Adrenal gland (tissue), 5 donors: ENCODE measurements around the gene CACNA1C.

ENCODE experiments used
- POLR2A ChIP-seq, 2 donors: fragments of 450-650 bp; IDR thresholded peaks; one replicate each; pipeline ENCODE4 v1.6.1; 2017; ENCODE audit warnings: antibody characterized with exemption in 2 of 2, mild to moderate bottlenecking in 2 of 2, moderate library complexity in 1 of 2
- TF ChIP-seq, protein P1 (sequence below), 6 experiments: fragments of 450-650 bp in 4 of 6; fragments of 200-600 bp in 2 of 6; sonication (generic) in 1 of 6; IDR thresholded peaks; 1 replicate in 5 of 6; 2 replicates in 1 of 6; pipeline versions ENCODE4 v1.5.1 to v1.8.0; 2016 to 2021; ENCODE audit warnings: antibody characterized with exemption in 6 of 6, mild to moderate bottlenecking in 2 of 6, moderate library complexity in 1 of 6
- donor health status: DM: no; HTN: no; CAD: no.

DNA sequence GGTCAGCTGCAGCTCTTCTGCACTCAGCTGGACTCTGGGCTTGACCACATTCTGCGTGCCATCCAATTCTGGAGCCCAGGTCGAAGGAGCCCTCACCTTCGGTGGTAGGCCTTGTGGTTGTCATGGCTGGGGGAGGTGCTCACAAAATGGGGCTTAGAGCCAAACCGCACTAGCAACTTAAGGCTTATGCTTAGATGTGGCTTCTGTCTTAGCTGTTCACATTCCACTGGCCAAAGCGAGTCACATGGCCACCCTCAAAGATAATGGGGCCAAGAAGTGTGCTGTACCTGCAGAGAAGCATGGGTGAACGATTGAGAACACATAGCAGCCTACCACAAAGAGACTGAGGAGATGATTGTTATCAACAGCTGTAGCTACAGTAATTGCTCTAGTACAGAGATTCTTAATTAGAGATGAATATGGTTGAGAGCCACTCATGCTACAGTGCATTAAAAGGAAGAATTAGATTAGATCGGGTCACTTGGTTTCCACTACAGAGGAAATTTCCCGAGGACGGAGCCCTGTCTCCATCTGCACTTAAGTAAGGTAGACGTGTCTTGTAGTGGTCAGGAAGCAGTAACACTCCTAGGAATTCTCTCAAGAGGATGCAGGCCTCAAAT, 407.4 kb downstream of the CACNA1C start:
- TF ChIP-seq, protein P1, sequence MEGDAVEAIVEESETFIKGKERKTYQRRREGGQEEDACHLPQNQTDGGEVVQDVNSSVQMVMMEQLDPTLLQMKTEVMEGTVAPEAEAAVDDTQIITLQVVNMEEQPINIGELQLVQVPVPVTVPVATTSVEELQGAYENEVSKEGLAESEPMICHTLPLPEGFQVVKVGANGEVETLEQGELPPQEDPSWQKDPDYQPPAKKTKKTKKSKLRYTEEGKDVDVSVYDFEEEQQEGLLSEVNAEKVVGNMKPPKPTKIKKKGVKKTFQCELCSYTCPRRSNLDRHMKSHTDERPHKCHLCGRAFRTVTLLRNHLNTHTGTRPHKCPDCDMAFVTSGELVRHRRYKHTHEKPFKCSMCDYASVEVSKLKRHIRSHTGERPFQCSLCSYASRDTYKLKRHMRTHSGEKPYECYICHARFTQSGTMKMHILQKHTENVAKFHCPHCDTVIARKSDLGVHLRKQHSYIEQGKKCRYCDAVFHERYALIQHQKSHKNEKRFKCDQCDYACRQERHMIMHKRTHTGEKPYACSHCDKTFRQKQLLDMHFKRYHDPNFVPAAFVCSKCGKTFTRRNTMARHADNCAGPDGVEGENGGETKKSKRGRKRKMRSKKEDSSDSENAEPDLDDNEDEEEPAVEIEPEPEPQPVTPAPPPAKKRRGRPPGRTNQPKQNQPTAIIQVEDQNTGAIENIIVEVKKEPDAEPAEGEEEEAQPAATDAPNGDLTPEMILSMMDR (IDR thresholded peaks at IDR 0.05): no peak
- TF ChIP-seq POLR2A (IDR thresholded peaks at IDR 0.05): no peak
